ENCODE results near the gene GTF2F2. TPM values are rescaled to one million over a fixed set of nuclear protein-coding genes. Genes with fewer than 3 reads are reported as not detected.

GTF2F2 gene
- total and polyA plus RNA-seq, 2 donors (not counting 3 experiments of a cell fraction or from before 2014, with no cell fraction given) = 7.5 to 23.6 TPM

- CTCF ChIA-PET = interaction anchor here (1.0 to 1.6 kb wide), 3 partner anchors 11 to 18 kb away, joined by 3 to 5 read pairs (median 4); no protein-coding TSS in a partner anchor
- Histone ChIP-seq H3K27ac (ENCODE audit: insufficient read depth, low read depth, low read length) (no peak overlapping the region), H3K9ac (replicated peaks; ENCODE audit: extremely low read depth, insufficient read depth, low read length) (no peak overlapping the region), H3K79me2 (ENCODE audit: control insufficient read depth, insufficient read depth, low read length) (no peaks in the 10 kb centered on the region), H3K27me3 (ENCODE audit: control insufficient read depth in 2 of 2, insufficient read depth in 2 of 2, low read length in 2 of 2) (no peaks in the 10 kb centered on the region), H2AFZ (ENCODE audit: low read depth, low read length) (no peak overlapping the region), H3K4me1 (ENCODE audit: control insufficient read depth, extremely low read depth, insufficient read depth, low read length) (no peaks in the 10 kb centered on the region), H4K20me1 (replicated peaks; ENCODE audit: control insufficient read depth, extremely low read depth, insufficient read depth, low read length) (no peaks in the 10 kb centered on the region), H3K9me1 (replicated peaks; ENCODE audit: control insufficient read depth, extremely low read depth, insufficient read depth, low read length) (peaks cover 3% of the 10 kb centered on the region), H3K4me3 (replicated peaks in 1 of 3; ENCODE audit: insufficient read depth in 1 of 3, low read depth in 1 of 3, low read length in 3 of 3) (no peak overlapping the region), H3K36me3 (ENCODE audit: control insufficient read depth in 2 of 2, extremely low read depth in 1 of 2, insufficient read depth in 2 of 2, low read length in 2 of 2) (no peaks in the 10 kb centered on the region), H3K4me2 (ENCODE audit: insufficient read depth, low read length) (no peak overlapping the region), H3K9me3 (replicated peaks; ENCODE audit: control insufficient read depth, insufficient read depth, low read length) (no peaks in the 10 kb centered on the region)
- TF ChIP-seq POLR2AphosphoS5 (IDR thresholded peaks at IDR 0.05; ENCODE audit: insufficient read depth, low read depth, low read length) (no peak), MYC (IDR thresholded peaks at IDR 0.05; ENCODE audit: low read depth, low read length) (no peak), JUN (IDR thresholded peaks at IDR 0.05; ENCODE audit: borderline replicate concordance, insufficient read depth, insufficient read length, low read depth) (no peak), FOS (IDR thresholded peaks at IDR 0.05; ENCODE audit: borderline replicate concordance, insufficient read depth, low read length) (no peak), POLR2A (IDR thresholded peaks at IDR 0.05; ENCODE audit: low read depth, low read length) (no peak), CTCF (IDR thresholded peaks at IDR 0.05; ENCODE audit: extremely low read depth in 1 of 2, insufficient read depth in 1 of 2, low read depth in 1 of 2, low read length in 2 of 2) (no peak), GATA2 (IDR thresholded peaks at IDR 0.05; ENCODE audit: insufficient read depth, insufficient read length, low read depth, low read length) (no peak), MAX (IDR thresholded peaks at IDR 0.05; ENCODE audit: insufficient read depth, insufficient read length) (no peak), EZH2 (IDR thresholded peaks at IDR 0.05; ENCODE audit: borderline replicate concordance, low read depth, low read length, severe bottlenecking) (no peak)
- POLR2A ChIA-PET = no interaction called here
- DNase-seq (ENCODE audit: low read depth, low spot score) = no peak
- dilution Hi-C loops (cut with MboI; ENCODE audit: extremely low pct_ligation_motif_present, low sequenced_read_pairs) (no loop called here), intact Hi-C loops (cut with micrococcal nuclease) (no loop called here)
- BruUV-seq (replicated peaks) = no TSS peak
- FAIRE-seq = no peak
These were observed 64.4 kb downstream of the GTF2F2 start for GRCh38 chr13:45184693-45185092.
